PC-9 (cell line): ENCODE measurements around the gene BANP. TPM values are rescaled to one million over a fixed set of nuclear protein-coding genes. Genes with fewer than 3 reads are reported as not detected.
"Not testable (repeated sequence)": the region's sequence is repeated elsewhere in the genome, so short reads cannot be mapped to it uniquely, and the experiment has no call there.

ENCODE experiments used
- BruUV-seq: library from RNA; stranded (reverse); fragments of 400-500 nt; replicated peaks from 2 replicates; lab custom pipeline; 2021; lab: Mats Ljungman, UMichigan
- CTCF ChIA-PET: fragments of 300-600 bp; sonication (Branson Sonifier 250); formaldehyde crosslinking; loops from one replicate; lab custom pipeline; 2022; ENCODE audit warnings: antibody characterized with exemption; lab: Charles Lee
- POLR2A ChIA-PET: fragments of 300-600 bp; sonication (Branson Sonifier 250); formaldehyde crosslinking; loops from one replicate; lab custom pipeline; 2022; ENCODE audit warnings: antibody characterized with exemption; ENCODE audit not compliant: unreplicated experiment; lab: Charles Lee
- DNase-seq, 2 experiments: peaks; one replicate each; pipeline versions ENCODE4 v3.0.0 to v3.0.0-alpha.2; 2015 to 2022; ENCODE audit warnings: mixed read lengths in 1 of 2
- H2AFZ ChIP-seq: fragments of 200-600 bp; sonication (generic); 2 replicates; pipeline ENCODE4 v1.8.1; 2017; ENCODE audit warnings: antibody characterized with exemption
- H3F3A ChIP-seq: fragments of 200-600 bp; sonication (generic); 2 replicates; pipeline ENCODE4 v1.8.1; 2017; ENCODE audit warnings: antibody characterized with exemption, mild to moderate bottlenecking, low read depth; ENCODE audit not compliant: insufficient read depth
- H3K27ac ChIP-seq: fragments of 200-600 bp; sonication (generic); 2 replicates; pipeline ENCODE4 v1.6.1; 2016; ENCODE audit warnings: mixed run types
- H3K27me3 ChIP-seq: fragments of 200-600 bp; sonication (generic); 2 replicates; pipeline ENCODE4 v1.6.1; 2016; ENCODE audit warnings: low read depth, mixed run types; ENCODE audit not compliant: insufficient read depth
- H3K36me3 ChIP-seq: fragments of 200-600 bp; sonication (generic); 2 replicates; pipeline ENCODE4 v1.6.1; 2016; ENCODE audit warnings: low read depth, mixed run types
- H3K4me1 ChIP-seq: fragments of 200-600 bp; sonication (generic); replicated peaks from 2 replicates; pipeline ENCODE4 v1.6.1; 2016; ENCODE audit warnings: mixed run types; ENCODE audit not compliant: insufficient read depth
- H3K4me2 ChIP-seq: fragments of 200-600 bp; sonication (generic); 2 replicates; pipeline ENCODE4 v1.6.1; 2017; ENCODE audit warnings: mixed run types
- H3K4me3 ChIP-seq: fragments of 200-600 bp; sonication (generic); 2 replicates; pipeline ENCODE4 v1.6.1; 2016; ENCODE audit warnings: mixed run types
- H3K79me2 ChIP-seq: fragments of 200-600 bp; sonication (generic); 2 replicates; pipeline ENCODE4 v1.6.1; 2017; ENCODE audit warnings: low read depth, mixed run types
- H3K9me2 ChIP-seq: fragments of 200-600 bp; sonication (generic); 2 replicates; pipeline ENCODE4 v1.8.1; 2017; ENCODE audit warnings: mild to moderate bottlenecking; ENCODE audit not compliant: insufficient read depth
- H3K9me3 ChIP-seq: fragments of 200-600 bp; sonication (generic); 2 replicates; pipeline ENCODE4 v1.8.1; 2016; ENCODE audit warnings: low read depth; ENCODE audit not compliant: insufficient read depth
- H4K20me1 ChIP-seq: fragments of 200-600 bp; sonication (generic); 2 replicates; pipeline ENCODE4 v1.8.1; 2017; ENCODE audit not compliant: insufficient read depth
- EZH2 ChIP-seq: fragments of 200-600 bp; sonication (generic); IDR thresholded peaks from 2 replicates; pipeline ENCODE4 v1.8.0; 2017; ENCODE audit warnings: antibody characterized with exemption, low read depth
- intact Hi-C: fragments of 100-400 bp; cut with micrococcal nuclease; formaldehyde crosslinking; loops from one replicate; pipeline ENCODE4 v1.10.0; 2022; ENCODE audit not compliant: unreplicated experiment
- total RNA-seq: library from RNA; stranded (reverse); gene quantifications from 2 replicates; pipeline ENCODE4 v1.2.3, GENCODE V29; 2021
- TF ChIP-seq, protein P1 (sequence below): fragments of 200-600 bp; sonication (generic); conservative IDR thresholded peaks from 2 replicates; pipeline ENCODE4 v1.6.1; 2017; ENCODE audit warnings: mixed run types, antibody characterized with exemption, mild to moderate bottlenecking, moderate library complexity

BANP gene
- total RNA-seq, 1 experiment from 2014 or later = 73.2 TPM

DNA sequence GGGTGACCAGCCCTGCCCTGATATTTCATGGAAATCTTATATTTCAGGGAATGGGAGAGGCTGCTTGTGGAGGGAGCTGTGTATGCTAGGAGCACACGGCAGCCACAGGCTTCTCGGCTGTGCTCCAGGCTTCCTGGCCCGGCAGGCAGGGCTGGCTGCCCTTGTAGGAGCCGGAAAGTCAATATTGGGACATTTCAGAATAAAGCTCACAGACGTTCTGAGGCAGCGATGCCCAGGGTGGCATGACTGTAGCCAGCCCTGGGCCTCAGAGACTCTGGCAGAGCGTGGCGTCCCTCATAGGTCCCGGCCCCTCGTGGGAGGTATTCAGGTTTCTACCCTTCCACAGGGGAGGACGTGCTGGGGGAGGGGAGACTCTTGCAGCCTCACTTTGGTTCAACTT lies 65.7 kb downstream of the BANP start:
- H3K4me3 ChIP-seq = no peak overlapping the region
- TF ChIP-seq, protein P1, sequence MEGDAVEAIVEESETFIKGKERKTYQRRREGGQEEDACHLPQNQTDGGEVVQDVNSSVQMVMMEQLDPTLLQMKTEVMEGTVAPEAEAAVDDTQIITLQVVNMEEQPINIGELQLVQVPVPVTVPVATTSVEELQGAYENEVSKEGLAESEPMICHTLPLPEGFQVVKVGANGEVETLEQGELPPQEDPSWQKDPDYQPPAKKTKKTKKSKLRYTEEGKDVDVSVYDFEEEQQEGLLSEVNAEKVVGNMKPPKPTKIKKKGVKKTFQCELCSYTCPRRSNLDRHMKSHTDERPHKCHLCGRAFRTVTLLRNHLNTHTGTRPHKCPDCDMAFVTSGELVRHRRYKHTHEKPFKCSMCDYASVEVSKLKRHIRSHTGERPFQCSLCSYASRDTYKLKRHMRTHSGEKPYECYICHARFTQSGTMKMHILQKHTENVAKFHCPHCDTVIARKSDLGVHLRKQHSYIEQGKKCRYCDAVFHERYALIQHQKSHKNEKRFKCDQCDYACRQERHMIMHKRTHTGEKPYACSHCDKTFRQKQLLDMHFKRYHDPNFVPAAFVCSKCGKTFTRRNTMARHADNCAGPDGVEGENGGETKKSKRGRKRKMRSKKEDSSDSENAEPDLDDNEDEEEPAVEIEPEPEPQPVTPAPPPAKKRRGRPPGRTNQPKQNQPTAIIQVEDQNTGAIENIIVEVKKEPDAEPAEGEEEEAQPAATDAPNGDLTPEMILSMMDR = no peak
- no peak for TF ChIP-seq EZH2
- no peak overlapping the region for H3K27ac ChIP-seq
- no peaks in the 10 kb centered on the region for H3K79me2 ChIP-seq
- BruUV-seq = no TSS peak
- H4K20me1 ChIP-seq = no peaks in the 10 kb centered on the region
- H2AFZ ChIP-seq = no peak overlapping the region
- no peaks in the 10 kb centered on the region for H3K9me2 ChIP-seq
- no peak for DNase-seq
- H3K4me2 ChIP-seq = no peak overlapping the region
- no peaks in the 10 kb centered on the region for H3K36me3 ChIP-seq
- CTCF ChIA-PET = no interaction called here
- POLR2A ChIA-PET = no interaction called here
- H3K9me3 ChIP-seq = no peaks in the 10 kb centered on the region
- intact Hi-C loops = no loop called here
- H3K4me1 ChIP-seq = no peaks in the 10 kb centered on the region
- H3F3A ChIP-seq = no peaks in the 10 kb centered on the region
- H3K27me3 ChIP-seq = no peaks in the 10 kb centered on the region

DNA sequence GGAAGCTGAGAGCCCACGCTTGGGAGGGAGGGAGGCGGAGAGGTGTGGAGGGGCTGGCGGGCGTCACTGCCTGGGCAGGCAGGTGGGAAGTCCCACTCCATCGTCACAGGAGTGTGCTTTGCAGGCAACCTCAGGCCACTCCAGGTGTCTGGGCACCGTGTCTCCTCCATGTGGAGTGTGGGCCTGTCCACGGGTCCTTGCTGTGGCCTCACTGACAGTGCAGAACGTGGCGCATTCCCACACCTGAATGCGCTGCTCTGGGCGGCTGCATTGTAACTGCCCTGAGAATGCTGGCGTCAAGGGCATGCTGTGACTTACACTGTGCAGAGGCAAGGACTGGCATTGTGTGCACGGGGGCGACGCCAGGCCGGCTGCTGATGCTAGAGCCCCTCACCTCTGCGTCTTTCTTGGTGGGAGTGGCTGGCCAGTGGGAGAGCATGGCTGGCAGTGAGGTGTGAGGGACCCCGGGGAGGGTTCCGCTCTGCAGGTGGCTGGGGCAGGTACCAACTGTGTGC lies 66.4 kb downstream of the BANP start:
- Histone ChIP-seq H3F3A (no peaks in the 10 kb centered on the region), H3K4me2 (no peak overlapping the region), H3K79me2 (no peaks in the 10 kb centered on the region), H4K20me1 (no peaks in the 10 kb centered on the region), H3K9me3 (no peaks in the 10 kb centered on the region), H3K9me2 (no peaks in the 10 kb centered on the region), H3K36me3 (no peaks in the 10 kb centered on the region), H3K4me1 (no peaks in the 10 kb centered on the region), H3K27ac (no peak overlapping the region), H3K4me3 (no peak overlapping the region), H3K27me3 (no peaks in the 10 kb centered on the region), H2AFZ (no peak overlapping the region)
- POLR2A ChIA-PET = no interaction called here
- BruUV-seq = no TSS peak
- TF ChIP-seq EZH2 = no peak
- TF ChIP-seq, protein P1 = no peak
- intact Hi-C loops = no loop called here
- DNase-seq = no peak
- CTCF ChIA-PET = no interaction called here

- H3K27me3 ChIP-seq, H3K79me2 ChIP-seq, CTCF ChIA-PET, H3K4me3 ChIP-seq, DNase-seq, intact Hi-C loops, H3K9me3 ChIP-seq, H2AFZ ChIP-seq, H3K27ac ChIP-seq, H3K4me1 ChIP-seq, H3K9me2 ChIP-seq, H3F3A ChIP-seq, H3K4me2 ChIP-seq, H4K20me1 ChIP-seq, BruUV-seq, H3K36me3 ChIP-seq: not testable (repeated sequence)
- POLR2A ChIA-PET = interaction anchor here (0.7 kb wide), 1 partner anchor 294 kb away, joined by 3 read pairs; no protein-coding TSS in a partner anchor
These were observed 67.1 kb downstream of the BANP start for GRCh38 chr16:88018382-88018781.

GRCh38 chr16:88019041-88019820 lies 68.0 kb downstream of the BANP start:
- H3K36me3 ChIP-seq, H3K4me2 ChIP-seq, DNase-seq, CTCF ChIA-PET, H4K20me1 ChIP-seq, H3K9me2 ChIP-seq, H3K4me1 ChIP-seq, H3F3A ChIP-seq, H3K27ac ChIP-seq, H3K9me3 ChIP-seq, H2AFZ ChIP-seq, H3K4me3 ChIP-seq, BruUV-seq, H3K79me2 ChIP-seq, H3K27me3 ChIP-seq, intact Hi-C loops: not testable (repeated sequence)
- POLR2A ChIA-PET = interaction anchor here (0.7 kb wide), 1 partner anchor 295 kb away, joined by 3 read pairs; no protein-coding TSS in a partner anchor
